Astrocyte of the spinal cord (primary cell): ENCODE measurements around the gene HAGHL.

ENCODE experiments used
- DNase-seq: peaks from one replicate; pipeline ENCODE4 v3.0.0; 2011; ENCODE audit warnings: low read depth, low spot score
- H3K4me3 ChIP-seq: 2 replicates; pipeline ENCODE4 v1.5.1; 2011; ENCODE audit warnings: low read depth, mild to moderate bottlenecking, low read length, moderate library complexity
- CTCF ChIP-seq: IDR thresholded peaks from 2 replicates; pipeline ENCODE4 v1.5.1; 2012; ENCODE audit warnings: low read depth, mild to moderate bottlenecking, low read length, inconsistent platforms
- in situ Hi-C: cut with HindIII; loops from 2 replicates; pipeline ENCODE4 v1.10.0; 2017; ENCODE audit warnings: low sequenced_read_pairs

The HAGHL gene

DNA sequence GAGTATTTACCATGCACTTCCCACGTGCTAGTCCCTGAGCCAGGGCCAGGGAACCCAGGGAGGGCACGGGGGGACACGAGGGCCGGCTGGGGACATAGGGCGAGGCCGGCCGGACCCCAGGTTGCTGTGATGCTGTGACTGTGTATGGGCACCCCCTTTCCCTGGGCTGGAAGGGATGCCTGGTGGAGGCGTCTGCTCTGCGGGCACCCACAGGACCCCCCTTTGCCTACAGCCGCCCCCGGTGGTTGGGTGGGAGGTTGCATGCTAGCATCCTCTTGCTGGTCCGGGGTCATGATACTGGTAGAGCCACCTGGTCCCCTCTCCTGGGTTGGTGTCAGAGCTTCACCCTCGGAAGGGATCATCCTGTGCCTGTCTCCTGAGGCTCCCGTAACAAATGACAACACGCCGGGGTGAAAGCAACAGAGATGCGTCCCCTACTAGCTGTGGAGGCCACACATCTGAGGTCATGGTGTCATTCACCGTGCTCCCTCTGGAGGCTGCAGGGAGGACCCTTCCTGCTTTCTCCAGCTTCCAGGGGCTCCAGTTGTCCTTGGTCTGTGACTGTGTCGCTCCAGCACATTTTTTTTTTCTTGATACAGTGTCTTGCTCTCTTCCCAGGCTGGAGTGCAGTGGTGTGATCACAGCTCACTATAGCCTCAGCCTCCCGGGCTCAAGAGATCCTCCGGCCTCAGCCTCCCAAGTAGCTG, 17.0 kb downstream of the HAGHL start:
- in situ Hi-C loops, result no loop called here
- DNase-seq, result no peak
- TF ChIP-seq CTCF, result peak; percentile 6
- no peak overlapping the region for H3K4me3 ChIP-seq

GRCh38 chr16:745739-746138, 18.8 kb downstream of the HAGHL start:
- no peak for DNase-seq
- TF ChIP-seq CTCF, result peak; percentile 39
- no peak overlapping the region for H3K4me3 ChIP-seq
- in situ Hi-C loops, result no loop called here

DNA sequence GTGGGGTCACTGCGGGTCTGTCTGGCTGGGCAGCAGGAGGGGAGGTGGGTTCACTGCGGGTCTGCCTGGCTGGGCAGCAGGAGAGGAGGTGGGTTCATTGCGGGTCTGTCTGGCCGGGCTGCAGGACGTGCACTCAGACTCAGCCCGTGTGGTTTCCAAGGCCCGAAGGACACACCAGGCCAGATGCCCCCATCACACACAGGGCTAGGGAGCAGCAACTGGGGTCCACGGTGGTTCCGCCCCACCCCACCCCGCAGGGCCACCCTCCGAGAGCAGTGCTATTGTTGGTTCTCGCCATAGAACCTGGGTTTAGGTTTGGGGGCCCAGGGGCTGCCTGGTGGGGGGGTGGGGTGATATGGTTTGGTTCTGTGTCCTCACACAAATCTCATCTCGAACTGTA, 19.7 kb downstream of the HAGHL start:
- no peak for TF ChIP-seq CTCF
- no peak for DNase-seq
- in situ Hi-C loops, result no loop called here

DNA sequence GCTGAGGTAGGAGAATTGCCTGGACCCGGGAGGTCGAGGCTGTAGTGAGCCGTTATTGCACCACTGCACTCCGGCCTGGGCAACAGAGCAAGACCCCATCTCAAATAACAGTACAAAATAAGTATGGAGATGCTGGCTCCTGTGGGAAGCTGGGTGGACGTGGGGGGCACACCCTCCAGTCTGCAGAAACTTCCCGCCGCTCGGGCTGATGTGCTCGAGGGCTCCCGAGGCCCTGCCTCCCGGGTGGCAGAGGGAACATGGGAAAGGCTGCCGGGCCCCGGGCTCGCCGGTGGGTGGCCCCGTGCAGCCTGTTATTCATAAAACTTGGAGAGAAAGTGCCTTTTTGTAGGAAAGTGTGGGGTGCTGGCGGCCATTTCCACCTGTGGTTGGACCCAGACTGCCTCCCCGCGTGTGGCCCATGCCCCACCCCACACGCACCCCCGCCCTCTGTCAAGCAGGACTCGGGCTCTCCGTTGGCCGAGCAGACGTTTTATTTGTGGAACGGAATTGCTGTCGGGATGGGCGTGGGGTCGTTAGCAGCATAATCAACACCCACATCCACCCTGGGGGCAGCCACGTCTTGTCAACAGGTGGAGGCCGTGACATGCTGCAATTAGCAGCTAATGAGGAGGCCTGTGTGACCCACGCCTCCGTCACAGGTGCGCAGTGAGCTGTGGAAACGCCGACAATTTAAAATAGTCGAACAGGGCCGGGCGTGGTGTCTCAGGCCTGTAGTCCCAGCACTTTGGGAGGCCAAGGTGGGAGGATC, 21.3 kb downstream of the HAGHL start:
- in situ Hi-C loops, result no loop called here
- no peak overlapping the region for H3K4me3 ChIP-seq
- no peak for TF ChIP-seq CTCF
- DNase-seq, result no peak

More for the DNA sequence above, 19.7 kb downstream of the HAGHL start:
- H3K4me3 ChIP-seq, result no peak overlapping the region

DNA sequence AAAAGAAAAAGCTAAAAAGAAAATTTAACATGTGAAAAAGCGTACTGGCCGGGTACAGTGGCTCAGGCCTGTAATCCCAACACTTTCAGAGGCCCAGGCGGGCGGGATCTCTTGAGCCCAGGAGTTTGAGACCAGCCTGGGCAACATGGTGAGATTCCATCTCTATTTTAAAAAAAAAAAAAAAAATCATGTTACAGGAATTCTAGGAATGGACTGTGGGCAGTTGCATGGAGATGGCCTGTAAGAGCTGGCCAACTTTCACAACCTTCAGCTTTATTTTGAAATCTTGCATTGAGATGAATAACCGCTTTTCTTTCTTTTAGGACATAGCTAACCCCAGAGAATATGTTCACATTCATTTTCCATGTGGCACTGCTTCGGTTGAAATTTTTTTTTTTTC, 22.1 kb downstream of the HAGHL start:
- H3K4me3 ChIP-seq, result no peak overlapping the region
- in situ Hi-C loops, result no loop called here
- TF ChIP-seq CTCF, result no peak
- DNase-seq, result peak; percentile 28

DNA sequence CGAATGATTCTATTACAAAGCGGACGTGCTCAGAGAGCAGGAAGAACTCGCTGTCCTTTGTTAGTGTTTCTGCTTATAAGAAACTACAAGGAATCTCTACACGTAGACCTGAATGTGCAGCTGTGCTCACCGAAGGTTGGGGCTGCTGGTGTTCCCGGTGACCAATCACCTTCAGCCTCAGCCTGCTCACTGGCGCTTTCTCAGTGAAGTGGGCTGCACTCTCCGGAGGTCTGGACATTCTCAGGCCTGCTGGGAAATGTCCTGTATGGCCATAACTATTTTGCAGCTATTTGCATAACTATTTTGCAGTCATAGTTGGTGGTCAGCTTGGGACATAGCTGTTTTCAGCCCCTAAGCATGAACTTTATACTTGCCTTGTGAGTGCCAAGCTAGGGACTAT, 23.6 kb downstream of the HAGHL start:
- in situ Hi-C loops, result no loop called here
- DNase-seq, result no peak
- H3K4me3 ChIP-seq, result no peak overlapping the region
- TF ChIP-seq CTCF, result no peak
